Muscle layer of colon (tissue), 2 donors: ENCODE results near the gene PRDM8.
"Not testable (repeated sequence)": the region's sequence is repeated elsewhere in the genome, so short reads cannot be mapped to it uniquely, and the experiment has no call there.

Source experiments
- H3K27ac ChIP-seq: one replicate; pipeline ENCODE4 v1.7.0; 2013; ENCODE audit warnings: low read depth, mild to moderate bottlenecking, low read length, moderate library complexity
- H3K27me3 ChIP-seq, 2 donors: one replicate each; pipeline ENCODE4 v1.7.0; 2013; ENCODE audit warnings: low read length in 2 of 2, mild to moderate bottlenecking in 2 of 2; ENCODE audit not compliant: insufficient read depth in 2 of 2, control insufficient read depth in 1 of 2
- H3K36me3 ChIP-seq: one replicate; pipeline ENCODE4 v1.7.0; 2013; ENCODE audit warnings: mild to moderate bottlenecking, low read length; ENCODE audit not compliant: insufficient read depth
- H3K4me1 ChIP-seq: one replicate; pipeline ENCODE4 v1.7.0; 2013; ENCODE audit warnings: mild to moderate bottlenecking, low read length; ENCODE audit not compliant: insufficient read depth
- H3K4me3 ChIP-seq, 2 donors: one replicate each; pipeline ENCODE4 v1.7.0; 2013; ENCODE audit warnings: low read length in 2 of 2, low read depth in 1 of 2, mild to moderate bottlenecking in 1 of 2, moderate library complexity in 1 of 2
- H3K9ac ChIP-seq: one replicate; pipeline ENCODE4 v1.7.0; 2013; ENCODE audit warnings: low read length
- H3K9me3 ChIP-seq: one replicate; pipeline ENCODE4 v1.7.0; 2013; ENCODE audit warnings: mild to moderate bottlenecking, low read length
- donor health status: abdominal sarcoma.
- donor health status: Adenocarcinoma of cecum.

PRDM8 gene

DNA sequence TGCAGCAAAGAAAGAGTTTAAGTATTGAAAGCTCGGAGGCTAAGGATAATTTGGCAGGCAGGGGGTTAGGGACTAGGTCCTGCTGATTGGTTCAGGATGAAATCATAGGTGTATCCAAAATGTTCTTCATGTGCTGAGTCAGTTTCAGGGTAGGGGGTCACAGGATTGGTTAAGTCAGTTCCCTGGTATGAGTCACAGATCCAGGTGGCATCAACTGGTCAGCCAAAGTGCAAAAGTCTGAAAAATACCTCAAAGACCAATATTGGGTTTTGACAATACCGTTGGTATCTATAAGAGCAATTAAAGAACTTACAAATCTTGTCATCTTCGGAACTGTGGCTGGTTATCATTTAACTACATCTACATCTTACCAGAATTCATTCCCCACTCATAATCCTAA, 25.6 kb upstream of the PRDM8 start:
- no peak overlapping the region for H3K27ac ChIP-seq
- H3K4me1 ChIP-seq = no peaks in the 10 kb centered on the region
- H3K36me3 ChIP-seq = no peaks in the 10 kb centered on the region
- H3K9ac ChIP-seq = no peak overlapping the region
- H3K4me3 ChIP-seq = no peak overlapping the region
- H3K27me3 ChIP-seq = no peaks in the 10 kb centered on the region
- H3K9me3 ChIP-seq = no peaks in the 10 kb centered on the region

DNA sequence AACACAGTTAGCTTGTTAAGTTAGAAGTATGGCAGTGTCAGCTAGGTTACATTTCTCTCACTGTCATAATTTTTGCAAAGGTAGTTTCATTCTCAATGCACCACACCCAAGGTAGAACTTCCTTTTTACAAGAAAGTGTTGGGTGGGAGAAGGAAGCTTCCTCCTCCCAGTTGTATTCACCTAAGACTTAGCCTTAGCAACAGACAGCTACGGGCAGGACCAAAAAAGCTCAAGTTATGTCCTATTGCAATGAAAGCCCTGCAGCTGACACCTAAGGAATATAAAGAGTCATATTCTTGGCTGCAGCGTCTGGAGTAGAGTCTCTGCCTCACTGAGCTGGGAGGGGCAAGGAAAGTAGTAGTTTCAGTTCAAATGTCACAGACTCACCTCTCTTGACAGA, 25.1 kb upstream of the PRDM8 start:
- H3K9me3 ChIP-seq = no peaks in the 10 kb centered on the region
- no peaks in the 10 kb centered on the region for H3K4me1 ChIP-seq
- no peak overlapping the region for H3K4me3 ChIP-seq
- no peaks in the 10 kb centered on the region for H3K27me3 ChIP-seq
- no peak overlapping the region for H3K27ac ChIP-seq
- no peaks in the 10 kb centered on the region for H3K36me3 ChIP-seq
- H3K9ac ChIP-seq = no peak overlapping the region

DNA sequence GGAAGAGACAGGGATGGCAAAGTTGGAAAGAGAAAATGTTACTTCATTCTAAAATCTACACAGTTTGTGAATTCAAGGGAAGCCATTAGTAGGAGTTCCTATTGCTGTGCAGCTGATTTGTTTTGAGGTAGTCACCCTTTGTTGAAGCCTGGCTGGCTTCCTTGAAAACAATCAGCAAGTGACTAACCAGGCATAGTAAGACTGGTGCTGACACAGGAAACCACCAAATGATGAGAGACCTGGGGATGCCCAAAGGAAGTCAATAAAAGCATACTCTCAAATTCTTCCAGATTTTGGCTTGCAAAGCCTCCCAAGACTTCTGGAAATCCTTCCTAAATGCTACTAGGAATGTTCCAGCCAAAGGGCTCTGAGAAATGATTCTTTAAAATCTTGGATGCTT, 23.9 kb upstream of the PRDM8 start:
- Histone ChIP-seq H3K4me1 (no peaks in the 10 kb centered on the region), H3K27me3 (no peaks in the 10 kb centered on the region), H3K36me3 (no peaks in the 10 kb centered on the region), H3K27ac (no peak overlapping the region), H3K4me3 (no peak overlapping the region), H3K9me3 (no peaks in the 10 kb centered on the region), H3K9ac (no peak overlapping the region)

DNA sequence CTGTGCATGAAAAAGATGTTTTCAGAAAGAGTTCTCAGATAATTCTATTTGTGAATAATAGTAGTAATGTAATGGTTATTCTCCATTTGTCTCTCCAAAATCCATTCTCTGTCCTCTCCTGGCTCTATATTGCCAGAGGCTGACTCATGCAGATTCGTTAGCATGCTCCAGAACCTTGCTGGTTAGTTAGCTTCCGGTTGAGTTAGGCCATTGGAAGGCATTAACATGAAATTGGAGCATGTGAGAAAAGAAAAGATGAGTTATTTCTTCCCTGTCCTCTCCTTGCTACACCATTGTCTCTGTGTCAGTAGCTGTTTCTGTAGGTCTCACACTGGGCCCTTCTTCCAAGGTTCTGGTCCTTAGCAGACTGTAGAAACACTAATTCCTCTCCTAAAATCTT, 23.5 kb upstream of the PRDM8 start:
- no peak overlapping the region for H3K9ac ChIP-seq
- H3K27me3 ChIP-seq = no peaks in the 10 kb centered on the region
- H3K27ac ChIP-seq = no peak overlapping the region
- H3K4me3 ChIP-seq = no peak overlapping the region
- H3K4me1 ChIP-seq = no peaks in the 10 kb centered on the region
- no peaks in the 10 kb centered on the region for H3K36me3 ChIP-seq
- peaks cover under 1% of the 10 kb centered on the region for H3K9me3 ChIP-seq

DNA sequence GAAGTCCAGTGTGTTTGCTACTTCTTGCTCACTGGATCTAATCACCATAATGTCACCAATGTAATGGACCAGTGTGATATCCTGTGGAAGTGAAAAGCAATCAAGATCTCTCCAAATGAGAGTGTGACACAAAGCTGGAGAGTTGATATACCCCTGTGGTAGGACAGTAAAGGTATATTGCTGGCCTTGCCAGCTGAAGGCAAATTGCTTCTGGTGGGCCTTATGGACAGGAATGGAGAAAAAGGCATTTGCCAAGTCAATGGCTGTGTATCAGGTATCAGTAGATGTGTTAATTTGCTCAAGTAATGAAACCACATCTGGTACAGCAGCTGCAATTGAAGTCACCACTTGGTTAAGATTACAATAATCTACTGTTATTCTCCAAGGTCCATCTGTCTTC, 19.5 kb upstream of the PRDM8 start:
- not testable (repeated sequence) for H3K27ac ChIP-seq, H3K4me3 ChIP-seq, H3K27me3 ChIP-seq, H3K4me1 ChIP-seq, H3K9me3 ChIP-seq, H3K36me3 ChIP-seq, H3K9ac ChIP-seq

DNA sequence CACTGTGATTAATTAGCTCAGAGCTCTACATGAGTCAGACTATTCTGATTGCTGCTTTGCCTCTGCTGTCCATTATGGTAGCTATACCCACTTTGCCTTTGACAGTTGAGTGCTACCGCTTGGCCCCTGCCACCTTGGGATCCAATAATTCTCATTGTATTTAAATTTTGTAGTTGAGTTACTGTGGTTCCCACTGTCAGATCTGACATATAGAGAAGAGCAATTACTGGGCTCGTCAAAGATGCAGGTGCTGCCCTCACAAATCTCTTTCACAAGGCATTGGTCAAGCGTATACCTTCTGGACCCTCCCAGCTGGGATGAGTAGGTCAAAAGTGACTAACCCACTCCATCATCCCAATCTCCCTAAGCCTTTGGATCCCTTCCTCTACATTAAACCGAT, 18.3 kb upstream of the PRDM8 start:
- no peak overlapping the region for H3K4me3 ChIP-seq
- peaks cover 8% of the 10 kb centered on the region for H3K4me1 ChIP-seq
- H3K27ac ChIP-seq = no peak overlapping the region
- H3K36me3 ChIP-seq = no peaks in the 10 kb centered on the region
- H3K9ac ChIP-seq = no peak overlapping the region
- no peaks in the 10 kb centered on the region for H3K27me3 ChIP-seq
- H3K9me3 ChIP-seq = peaks cover 7% of the 10 kb centered on the region

DNA sequence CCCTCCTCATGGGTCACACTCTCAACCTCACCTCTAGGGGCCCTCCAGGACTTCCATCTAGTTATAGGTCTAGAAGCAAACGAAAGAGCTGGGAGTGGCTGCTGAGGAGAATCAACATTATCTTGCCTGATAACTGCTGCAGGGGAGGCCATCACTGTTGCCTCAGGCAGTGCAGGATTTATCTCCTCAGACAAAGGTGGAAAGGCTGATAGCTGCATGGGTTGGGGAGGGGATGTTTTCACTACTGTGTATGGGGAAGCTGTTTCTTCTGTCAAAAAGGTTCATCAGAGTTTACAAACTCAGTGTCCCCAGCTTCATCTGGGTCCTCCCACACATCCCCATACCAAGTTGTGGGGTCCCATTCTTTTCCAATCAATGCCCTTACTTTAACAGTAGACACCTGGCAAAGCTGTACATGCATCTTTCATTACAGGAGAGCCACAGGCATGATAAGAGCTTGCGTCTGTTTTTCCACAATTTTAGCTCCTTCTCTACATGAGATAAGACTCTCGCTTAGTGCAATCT, 17.6 kb upstream of the PRDM8 start:
- H3K9ac ChIP-seq = no peak overlapping the region
- no peak overlapping the region for H3K27ac ChIP-seq
- peaks cover 8% of the 10 kb centered on the region for H3K4me1 ChIP-seq
- H3K36me3 ChIP-seq = no peaks in the 10 kb centered on the region
- no peaks in the 10 kb centered on the region for H3K27me3 ChIP-seq
- H3K9me3 ChIP-seq = peaks cover 7% of the 10 kb centered on the region
- H3K4me3 ChIP-seq = no peak overlapping the region

DNA sequence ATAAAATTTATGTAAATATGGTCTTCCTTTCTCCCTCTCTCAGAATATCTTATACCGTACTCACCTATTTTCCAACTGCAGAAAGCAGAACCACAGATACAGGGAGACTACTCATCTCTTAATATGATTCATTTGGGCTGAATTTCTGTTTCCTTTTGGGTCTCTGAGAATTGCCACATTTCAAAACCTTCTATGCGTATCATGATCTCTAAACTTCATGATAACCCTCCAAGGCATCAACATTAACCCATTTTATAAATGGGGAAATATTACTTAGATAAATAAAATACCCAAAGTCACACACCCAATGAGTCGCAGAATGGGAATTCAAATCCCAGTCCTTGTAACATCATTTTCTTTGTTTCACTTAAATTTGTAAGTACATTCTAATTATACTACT, 16.6 kb upstream of the PRDM8 start:
- H3K4me1 ChIP-seq = peaks cover 15% of the 10 kb centered on the region
- H3K9ac ChIP-seq = no peak overlapping the region
- H3K9me3 ChIP-seq = peaks cover 7% of the 10 kb centered on the region
- no peak overlapping the region for H3K4me3 ChIP-seq
- no peaks in the 10 kb centered on the region for H3K36me3 ChIP-seq
- H3K27me3 ChIP-seq = no peaks in the 10 kb centered on the region
- no peak overlapping the region for H3K27ac ChIP-seq

DNA sequence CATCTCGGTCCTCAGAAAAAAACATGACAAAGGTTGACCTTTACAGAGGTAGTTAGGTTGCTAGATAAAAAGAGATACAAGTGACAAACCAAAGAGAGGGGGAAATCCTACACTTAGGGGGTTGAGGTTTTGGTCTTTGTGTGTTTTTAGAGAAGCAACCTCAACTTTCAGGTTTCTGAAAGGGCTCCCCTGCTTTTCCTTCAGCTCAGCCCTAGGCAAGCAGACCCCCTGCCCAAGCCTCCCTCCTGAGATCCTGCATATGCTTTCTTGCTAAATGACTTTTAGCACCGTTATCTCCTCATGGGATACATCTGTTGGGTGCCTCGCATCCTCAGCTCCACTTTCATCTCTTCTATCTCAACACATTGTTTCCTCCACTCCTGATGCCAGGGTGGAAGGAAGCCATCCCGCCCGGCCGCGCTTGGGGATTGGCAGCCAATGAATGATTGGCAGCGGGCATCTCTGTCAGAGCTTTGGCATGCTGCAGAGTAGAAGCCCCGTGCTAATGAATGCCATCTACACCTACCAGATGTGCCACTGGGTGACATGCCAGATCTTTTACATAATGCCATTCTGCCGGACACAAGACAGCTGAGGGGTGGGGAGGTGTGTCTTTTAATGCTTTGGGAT, 15.0 kb upstream of the PRDM8 start:
- Histone ChIP-seq H3K4me3 (no peak overlapping the region), H3K9me3 (peaks cover 7% of the 10 kb centered on the region), H3K36me3 (no peaks in the 10 kb centered on the region), H3K9ac (no peak overlapping the region), H3K27me3 (no peaks in the 10 kb centered on the region), H3K27ac (no peak overlapping the region), H3K4me1 (peaks cover 27% of the 10 kb centered on the region)

DNA sequence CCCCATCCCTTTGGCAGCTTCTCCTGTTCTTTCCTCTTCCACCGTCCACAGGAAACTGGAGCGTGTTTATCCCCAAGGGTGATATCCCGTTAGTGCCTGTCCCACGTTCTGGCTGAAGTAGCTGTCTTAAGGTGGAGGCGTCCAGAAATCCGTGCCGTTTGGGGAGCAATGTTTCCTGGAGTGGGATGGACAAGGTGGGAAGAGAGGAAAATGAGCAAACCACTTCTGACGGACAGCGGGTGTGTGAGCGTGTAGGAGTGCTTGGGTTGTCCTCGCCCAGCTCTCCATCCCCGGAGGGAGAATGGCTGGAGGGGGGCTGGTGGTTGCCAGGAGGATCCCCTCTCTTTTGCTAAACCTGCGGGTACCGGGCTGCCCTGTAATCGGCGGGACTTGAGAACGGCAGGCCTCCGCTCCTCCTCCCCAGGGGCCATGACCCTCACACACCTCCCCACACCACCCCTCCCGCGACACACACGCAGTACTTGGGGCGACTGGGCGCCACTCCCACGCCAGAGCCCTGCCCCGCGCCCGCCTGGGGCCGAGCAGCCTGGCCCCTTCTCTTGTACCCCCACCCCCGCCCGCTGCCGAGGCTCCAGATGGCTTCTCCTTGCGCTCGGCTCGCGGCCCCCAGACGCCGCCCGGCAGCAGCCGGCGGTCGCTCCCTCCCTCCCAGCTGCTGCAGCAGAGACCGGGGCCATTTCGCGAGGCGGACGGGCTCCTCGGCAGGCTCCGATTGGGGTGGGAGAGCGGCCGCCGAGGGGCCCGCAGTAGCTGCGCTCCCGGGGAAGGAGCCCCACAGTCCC, 13.9 kb upstream of the PRDM8 start:
- Histone ChIP-seq H3K36me3 (no peaks in the 10 kb centered on the region), H3K4me1 (peaks cover 27% of the 10 kb centered on the region), H3K9ac (no peak overlapping the region), H3K4me3 (peak overlapping the region; percentile 96 to 100), H3K27ac (peak overlapping the region; percentile 75), H3K9me3 (peaks cover 7% of the 10 kb centered on the region), H3K27me3 (no peaks in the 10 kb centered on the region)

DNA sequence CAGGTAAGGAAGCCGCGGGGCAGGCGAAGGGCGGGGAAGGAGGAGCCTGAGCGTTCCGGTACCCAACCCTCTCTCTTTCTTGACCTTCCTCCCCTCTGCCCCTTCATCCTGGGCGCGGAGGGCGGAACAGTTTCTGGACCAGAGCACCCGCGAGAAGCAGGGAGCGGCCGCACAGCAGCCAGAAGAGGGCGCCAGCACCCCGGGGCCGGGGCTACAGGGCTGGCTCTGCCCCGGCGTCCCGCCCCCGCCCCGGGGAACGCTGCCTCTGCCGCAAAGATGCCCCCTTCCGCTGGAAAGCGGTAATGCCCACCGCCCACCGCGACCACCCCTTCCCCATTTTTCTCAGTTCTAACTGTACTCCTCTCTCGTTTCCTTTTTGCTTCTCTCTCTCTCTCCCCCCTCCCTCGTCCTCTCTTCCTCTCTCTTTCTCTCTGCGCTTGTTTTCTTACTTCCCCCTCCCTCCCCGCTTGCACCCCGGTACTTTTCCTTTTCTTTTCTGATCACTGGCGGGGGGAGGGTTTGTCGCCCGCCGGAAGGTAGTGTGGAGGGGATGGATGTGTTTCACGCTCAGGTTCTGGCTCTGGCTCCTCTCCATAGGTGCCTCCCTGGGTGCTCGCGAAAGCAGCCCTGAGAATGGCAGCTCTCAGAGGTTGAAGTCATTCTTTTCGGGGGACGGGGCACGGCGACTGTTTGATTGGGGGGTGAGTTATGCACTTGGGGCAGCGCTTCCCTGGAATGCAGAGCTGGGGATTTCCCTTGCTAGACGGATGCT, 13.1 kb upstream of the PRDM8 start:
- Histone ChIP-seq H3K4me1 (peaks cover 27% of the 10 kb centered on the region), H3K27ac (peak overlapping the region; percentile 80), H3K27me3 (no peaks in the 10 kb centered on the region), H3K9me3 (peaks cover 2% of the 10 kb centered on the region), H3K9ac (peak overlapping the region; percentile 52), H3K4me3 (peak overlapping the region; percentile 96 to 100), H3K36me3 (no peaks in the 10 kb centered on the region)
